A673 (cell line): ENCODE measurements around the gene CLTC.
"Not testable (repeated sequence)": the region's sequence is repeated elsewhere in the genome, so short reads cannot be mapped to it uniquely, and the experiment has no call there.

Source experiments
- EZH2 ChIP-seq: fragments of 200-600 bp; sonication (generic); IDR thresholded peaks from 2 replicates; pipeline ENCODE4 v1.6.1; 2017; ENCODE audit warnings: borderline replicate concordance, low read depth, mild to moderate bottlenecking, mixed read lengths, antibody characterized with exemption, low read length; ENCODE audit not compliant: poor library complexity, severe bottlenecking
- TF ChIP-seq, protein P1 (sequence below): fragments of 300-800, 200-600 bp; sonication (generic); conservative IDR thresholded peaks from 2 replicates; pipeline ENCODE4 v1.5.1; 2017; ENCODE audit warnings: low read depth, mild to moderate bottlenecking, antibody characterized with exemption, low read length, moderate library complexity, mixed read lengths

DNA sequence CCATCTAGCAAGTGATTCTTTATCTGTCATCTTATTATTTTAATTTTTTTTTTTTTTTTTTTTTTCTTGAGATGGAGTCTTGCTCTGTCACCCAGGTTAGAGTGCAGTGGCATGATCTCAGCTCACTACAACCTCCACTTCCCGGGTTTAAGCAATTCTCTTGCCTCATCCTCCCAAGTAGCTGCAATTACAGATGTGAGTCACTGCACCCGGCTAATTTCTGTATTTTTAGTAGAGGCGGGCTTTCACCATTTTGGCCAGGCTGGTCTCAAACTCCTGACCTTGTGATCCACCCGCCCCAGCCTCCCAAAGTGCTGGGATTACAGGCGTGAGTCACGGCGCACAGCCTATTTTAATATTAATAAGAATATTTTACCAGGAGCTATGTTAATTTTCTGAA lies 36.9 kb downstream of the CLTC start:
- not testable (repeated sequence) for TF ChIP-seq EZH2
- TF ChIP-seq, protein P1, sequence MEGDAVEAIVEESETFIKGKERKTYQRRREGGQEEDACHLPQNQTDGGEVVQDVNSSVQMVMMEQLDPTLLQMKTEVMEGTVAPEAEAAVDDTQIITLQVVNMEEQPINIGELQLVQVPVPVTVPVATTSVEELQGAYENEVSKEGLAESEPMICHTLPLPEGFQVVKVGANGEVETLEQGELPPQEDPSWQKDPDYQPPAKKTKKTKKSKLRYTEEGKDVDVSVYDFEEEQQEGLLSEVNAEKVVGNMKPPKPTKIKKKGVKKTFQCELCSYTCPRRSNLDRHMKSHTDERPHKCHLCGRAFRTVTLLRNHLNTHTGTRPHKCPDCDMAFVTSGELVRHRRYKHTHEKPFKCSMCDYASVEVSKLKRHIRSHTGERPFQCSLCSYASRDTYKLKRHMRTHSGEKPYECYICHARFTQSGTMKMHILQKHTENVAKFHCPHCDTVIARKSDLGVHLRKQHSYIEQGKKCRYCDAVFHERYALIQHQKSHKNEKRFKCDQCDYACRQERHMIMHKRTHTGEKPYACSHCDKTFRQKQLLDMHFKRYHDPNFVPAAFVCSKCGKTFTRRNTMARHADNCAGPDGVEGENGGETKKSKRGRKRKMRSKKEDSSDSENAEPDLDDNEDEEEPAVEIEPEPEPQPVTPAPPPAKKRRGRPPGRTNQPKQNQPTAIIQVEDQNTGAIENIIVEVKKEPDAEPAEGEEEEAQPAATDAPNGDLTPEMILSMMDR: not testable (repeated sequence)
